ENCODE measurements around the gene HEBP2. TPM values are rescaled to one million over a fixed set of nuclear protein-coding genes. Genes with fewer than 3 reads are reported as not detected.

The HEBP2 gene
- total RNA-seq, 1 experiment from 2014 or later = 58.9 TPM

- no peak for TF ChIP-seq EZH2 (IDR thresholded peaks at IDR 0.05; ENCODE audit: low read length, unreplicated experiment)
- no peak for TF ChIP-seq CTCF (conservative IDR thresholded peaks at IDR 0.05; ENCODE audit: low read depth, low read length)
- TF ChIP-seq EZH2phosphoT487 (IDR thresholded peaks at IDR 0.05; ENCODE audit: borderline replicate concordance, low read length) = no peak
- Histone ChIP-seq H3K9ac (ENCODE audit: low read length) (no peak overlapping the region), H3K9me2 (replicated peaks; ENCODE audit: low read length) (no peaks in the 10 kb centered on the region), H3K27ac (ENCODE audit: low read length) (no peak overlapping the region), H3F3A (ENCODE audit: low read length, unreplicated experiment) (no peaks in the 10 kb centered on the region), H3K36me3 (ENCODE audit: low read depth, low read length) (no peaks in the 10 kb centered on the region), H4K20me1 (ENCODE audit: low read length) (no peaks in the 10 kb centered on the region), H2AFZ (ENCODE audit: low read length) (no peak overlapping the region), H3K27me3 (ENCODE audit: low read length) (no peaks in the 10 kb centered on the region), H3K79me2 (ENCODE audit: low read length) (no peaks in the 10 kb centered on the region), H3K9me3 (ENCODE audit: low read length) (no peaks in the 10 kb centered on the region), H3K4me3 (ENCODE audit: low read length) (no peak overlapping the region), H3K4me1 (ENCODE audit: insufficient read depth, low read length) (no peaks in the 10 kb centered on the region), H3K4me2 (ENCODE audit: low read length) (no peak overlapping the region)
- CTCF ChIA-PET = no interaction called here
- ATAC-seq (no peak), DNase-seq (no peak)
- no TSS peak for BruUV-seq (replicated peaks)
- intact Hi-C loops (cut with micrococcal nuclease) = no loop called here
- POLR2A ChIA-PET (ENCODE audit: unreplicated experiment) = no interaction called here
These were observed 16.3 kb downstream of the HEBP2 start for GRCh38 chr6:138420356-138420755.

- Histone ChIP-seq H3K4me1 (ENCODE audit: insufficient read depth, low read length) (no peaks in the 10 kb centered on the region), H3K9me2 (replicated peaks; ENCODE audit: low read length) (no peaks in the 10 kb centered on the region), H3K36me3 (ENCODE audit: low read depth, low read length) (no peaks in the 10 kb centered on the region), H3K4me3 (ENCODE audit: low read length) (no peak overlapping the region), H3K4me2 (ENCODE audit: low read length) (no peak overlapping the region), H3K9ac (ENCODE audit: low read length) (no peak overlapping the region), H3K9me3 (ENCODE audit: low read length) (no peaks in the 10 kb centered on the region), H3K27me3 (ENCODE audit: low read length) (no peaks in the 10 kb centered on the region), H2AFZ (ENCODE audit: low read length) (no peak overlapping the region), H4K20me1 (ENCODE audit: low read length) (no peaks in the 10 kb centered on the region), H3F3A (ENCODE audit: low read length, unreplicated experiment) (no peaks in the 10 kb centered on the region), H3K79me2 (ENCODE audit: low read length) (no peaks in the 10 kb centered on the region), H3K27ac (ENCODE audit: low read length) (no peak overlapping the region)
- CTCF ChIA-PET = no interaction called here
- TF ChIP-seq CTCF (conservative IDR thresholded peaks at IDR 0.05; ENCODE audit: low read depth, low read length) (no peak), EZH2phosphoT487 (IDR thresholded peaks at IDR 0.05; ENCODE audit: borderline replicate concordance, low read length) (no peak), EZH2 (IDR thresholded peaks at IDR 0.05; ENCODE audit: low read length, unreplicated experiment) (no peak)
- DNase-seq (no peak), ATAC-seq (no peak)
- POLR2A ChIA-PET (ENCODE audit: unreplicated experiment) = no interaction called here
- intact Hi-C loops (cut with micrococcal nuclease) = no loop called here
- no TSS peak for BruUV-seq (replicated peaks)
These were observed 17.1 kb downstream of the HEBP2 start for GRCh38 chr6:138421089-138421488.

- Histone ChIP-seq H4K20me1 (ENCODE audit: low read length) (no peaks in the 10 kb centered on the region), H3K9me3 (ENCODE audit: low read length) (no peaks in the 10 kb centered on the region), H3K9me2 (replicated peaks; ENCODE audit: low read length) (no peaks in the 10 kb centered on the region), H3K4me3 (ENCODE audit: low read length) (no peak overlapping the region), H3K4me2 (ENCODE audit: low read length) (no peak overlapping the region), H3F3A (ENCODE audit: low read length, unreplicated experiment) (no peaks in the 10 kb centered on the region), H3K36me3 (ENCODE audit: low read depth, low read length) (no peaks in the 10 kb centered on the region), H3K27me3 (ENCODE audit: low read length) (no peaks in the 10 kb centered on the region), H3K9ac (ENCODE audit: low read length) (no peak overlapping the region), H2AFZ (ENCODE audit: low read length) (no peak overlapping the region), H3K79me2 (ENCODE audit: low read length) (no peaks in the 10 kb centered on the region), H3K4me1 (ENCODE audit: insufficient read depth, low read length) (no peaks in the 10 kb centered on the region), H3K27ac (ENCODE audit: low read length) (no peak overlapping the region)
- BruUV-seq (replicated peaks) = no TSS peak
- intact Hi-C loops (cut with micrococcal nuclease) = no loop called here
- ChIA-PET CTCF (no interaction called here), POLR2A (ENCODE audit: unreplicated experiment) (no interaction called here)
- no peak for DNase-seq
- ATAC-seq = no peak
- TF ChIP-seq EZH2 (IDR thresholded peaks at IDR 0.05; ENCODE audit: low read length, unreplicated experiment) (no peak), EZH2phosphoT487 (IDR thresholded peaks at IDR 0.05; ENCODE audit: borderline replicate concordance, low read length) (no peak), CTCF (conservative IDR thresholded peaks at IDR 0.05; ENCODE audit: low read depth, low read length) (no peak)
These were observed 17.6 kb downstream of the HEBP2 start for GRCh38 chr6:138421608-138422007.
